ENCODE data around the gene PON1. TPM values are rescaled to one million over a fixed set of nuclear protein-coding genes. Genes with fewer than 3 reads are reported as not detected.

The PON1 gene
- total RNA-seq, 1 donor from 2014 or later: not detected

GRCh38 chr7:95317546-95317945, 6.8 kb downstream of the PON1 start:
- no peak for ATAC-seq

GRCh38 chr7:95316588-95316987, 7.7 kb downstream of the PON1 start:
- no peak for ATAC-seq

- no peak for ATAC-seq
Observed at GRCh38 chr7:95312561-95312960, 11.8 kb downstream of the PON1 start.

- ATAC-seq: no peak
Observed at GRCh38 chr7:95311389-95311788, 12.9 kb downstream of the PON1 start.

GRCh38 chr7:95309951-95310350, 14.4 kb downstream of the PON1 start:
- ATAC-seq: no peak

GRCh38 chr7:95304990-95305389, 19.3 kb downstream of the PON1 start:
- no peak for ATAC-seq

GRCh38 chr7:95303013-95303905, 21.1 kb downstream of the PON1 start:
- no peak for ATAC-seq

DNA sequence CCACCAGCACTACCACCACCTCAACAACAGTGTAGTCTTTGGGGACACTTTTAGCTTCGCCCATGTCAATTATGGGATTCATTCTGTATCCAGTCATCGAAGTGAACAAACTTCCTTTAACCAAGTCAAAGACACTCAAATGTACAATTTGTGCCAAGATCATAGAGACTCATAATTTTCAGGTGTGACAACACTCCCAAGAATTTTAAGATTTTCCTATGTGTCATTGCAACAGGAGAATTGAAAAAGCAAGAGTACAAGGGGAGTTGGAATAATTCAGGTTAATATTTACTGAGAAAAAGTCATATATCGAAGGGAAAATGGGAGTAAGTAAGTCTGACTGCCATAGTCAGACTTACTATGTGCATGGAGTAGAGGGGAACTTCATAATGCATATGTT, 26.2 kb downstream of the PON1 start:
- no peak for ATAC-seq

DNA sequence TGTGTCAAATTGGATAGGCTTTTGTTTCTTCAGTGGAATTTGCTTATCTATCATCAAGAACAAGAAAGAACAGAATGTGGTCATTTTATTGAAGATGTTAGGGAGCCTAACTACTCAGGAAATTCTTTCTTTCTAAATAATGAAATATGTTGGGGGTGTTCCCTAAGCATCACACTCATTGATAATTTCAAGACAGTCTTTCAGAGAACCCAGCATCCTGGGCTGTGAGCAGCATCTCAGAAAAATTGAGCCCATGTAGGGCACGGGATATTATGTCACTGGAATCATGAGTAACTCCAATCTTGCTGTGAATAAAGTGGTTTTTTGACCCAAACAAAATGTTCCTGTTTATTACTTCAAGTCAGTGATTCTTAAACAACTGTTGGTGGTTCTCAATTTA, 27.3 kb downstream of the PON1 start:
- ATAC-seq: no peak

DNA sequence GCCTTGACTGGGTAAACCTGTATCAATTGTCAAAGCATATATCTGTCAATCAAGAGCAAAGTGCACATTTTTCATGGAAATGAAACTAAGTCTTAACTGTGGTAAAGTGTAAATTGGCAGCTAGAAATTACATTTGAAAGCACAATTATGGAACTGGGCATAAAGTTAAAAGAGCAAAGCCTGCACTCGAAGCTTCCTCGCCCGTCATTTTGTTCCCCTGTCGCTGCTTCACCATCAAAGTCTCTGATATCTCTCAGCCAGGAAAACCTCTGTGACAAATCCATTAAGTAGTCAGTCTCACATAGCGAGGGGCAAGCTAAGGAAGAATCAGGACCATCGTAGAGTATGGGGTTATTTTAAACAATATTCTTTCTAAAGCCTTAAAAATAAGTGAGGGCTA, 27.9 kb downstream of the PON1 start:
- no peak for ATAC-seq

DNA sequence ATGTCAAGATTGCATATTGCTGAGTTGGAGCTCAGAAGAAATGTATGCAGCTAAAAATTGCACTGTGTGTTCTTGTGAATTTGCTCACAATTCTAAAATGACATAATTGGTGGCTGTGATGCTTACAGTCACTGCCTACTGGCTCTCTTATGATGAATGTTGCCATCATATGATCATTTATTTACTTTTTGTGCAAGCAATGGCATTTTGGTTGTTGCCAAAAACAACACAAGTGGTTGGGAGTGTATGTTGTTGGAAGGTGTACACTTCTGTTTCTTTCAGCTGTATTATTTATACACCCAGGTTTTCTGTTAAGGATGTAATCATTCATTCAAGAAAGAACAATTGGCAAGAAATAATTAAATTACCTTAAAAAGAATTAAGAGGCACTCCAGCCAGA, 28.9 kb downstream of the PON1 start:
- no peak for ATAC-seq

DNA sequence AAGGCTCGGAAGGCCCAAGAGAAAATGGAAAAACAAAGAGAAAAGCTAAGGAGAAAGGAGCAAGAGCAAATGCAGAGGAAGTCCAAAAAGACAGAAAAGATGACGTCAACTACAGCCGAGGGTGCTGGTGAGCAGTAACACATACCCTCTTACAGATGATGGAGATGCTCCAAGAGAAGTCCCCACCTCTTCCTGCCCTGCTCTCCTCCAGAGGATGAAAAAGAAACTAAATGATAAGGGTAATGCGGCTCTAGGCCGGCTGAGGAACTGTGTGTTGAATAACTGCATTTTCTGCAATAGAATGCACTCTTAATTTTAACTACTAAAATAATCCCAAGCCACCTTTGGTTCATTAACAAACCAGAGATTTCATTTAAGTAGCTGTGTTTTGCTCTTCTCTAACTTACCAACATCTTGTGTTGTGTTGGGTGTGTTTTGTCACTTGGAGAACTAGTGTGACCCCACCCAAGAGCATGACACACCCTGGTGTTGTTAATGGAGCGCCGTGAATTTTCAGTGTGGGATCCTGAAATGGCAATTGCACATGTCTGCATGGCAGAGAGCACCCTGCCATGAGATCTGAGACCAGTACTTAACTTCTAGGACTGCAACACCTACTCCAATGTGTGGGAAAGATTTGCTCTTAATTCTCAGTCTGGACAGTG, 34.0 kb downstream of the PON1 start:
- ATAC-seq: no peak

- no peak for ATAC-seq
Observed at GRCh38 chr7:95286096-95286495, 38.2 kb downstream of the PON1 start.

DNA sequence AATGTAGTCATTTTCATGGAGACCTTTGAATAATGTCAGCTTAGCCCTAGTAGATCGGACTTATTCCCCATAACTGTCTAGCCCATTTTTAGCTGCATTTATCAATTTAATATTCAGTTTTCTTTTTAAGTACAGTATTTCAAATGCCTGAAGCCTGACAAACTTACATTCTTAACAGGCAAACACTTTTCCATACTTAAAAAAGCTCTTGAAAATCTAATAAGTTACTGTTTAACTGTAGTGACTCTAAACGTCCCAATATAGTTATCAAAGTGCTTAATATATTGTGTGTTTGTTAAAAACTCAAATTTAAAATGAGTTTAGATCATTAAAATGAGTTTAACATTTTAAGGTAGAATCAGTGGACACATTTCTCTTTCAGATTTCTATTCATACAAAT, 44.9 kb downstream of the PON1 start:
- ATAC-seq: no peak

DNA sequence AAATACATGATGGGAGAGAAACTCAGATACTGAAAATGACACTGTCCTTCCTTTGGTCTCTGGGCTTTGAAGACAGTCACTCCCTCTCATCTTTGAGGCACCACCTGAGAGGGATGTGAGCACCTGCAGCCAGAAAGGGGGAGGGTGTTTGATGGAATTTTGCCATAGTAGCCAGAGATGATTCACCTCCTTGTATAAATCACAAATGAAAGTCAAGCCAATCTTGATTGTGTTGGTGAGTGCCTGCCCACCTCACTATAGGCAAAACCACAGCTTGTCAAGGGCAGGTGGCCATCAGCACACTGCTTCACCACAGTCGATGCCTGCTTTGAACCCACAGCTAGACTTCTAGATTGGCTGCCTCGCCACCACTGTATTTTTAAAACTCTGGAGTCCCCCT, 48.2 kb downstream of the PON1 start:
- ATAC-seq: no peak

GRCh38 chr7:95269640-95270039, 54.7 kb downstream of the PON1 start:
- ATAC-seq: no peak

DNA sequence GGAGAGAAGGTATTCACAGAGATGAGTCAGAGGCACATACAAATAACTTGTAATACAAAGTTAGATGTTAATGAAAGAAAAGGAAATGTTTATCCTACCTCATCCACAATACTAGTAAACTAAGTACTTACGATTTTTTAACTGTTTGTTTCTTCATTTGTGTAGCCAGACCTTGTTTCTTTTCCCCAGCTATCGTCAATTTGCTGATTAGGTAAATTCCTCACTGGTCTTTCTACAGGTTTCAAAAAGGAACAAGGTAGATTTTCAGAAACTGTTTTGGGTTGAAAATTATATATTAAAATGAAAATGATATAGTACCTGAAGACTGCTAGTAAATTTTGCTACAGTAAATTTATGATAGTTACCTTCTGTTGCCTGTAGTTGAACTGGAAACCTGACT, 56.6 kb downstream of the PON1 start:
- no peak for ATAC-seq

DNA sequence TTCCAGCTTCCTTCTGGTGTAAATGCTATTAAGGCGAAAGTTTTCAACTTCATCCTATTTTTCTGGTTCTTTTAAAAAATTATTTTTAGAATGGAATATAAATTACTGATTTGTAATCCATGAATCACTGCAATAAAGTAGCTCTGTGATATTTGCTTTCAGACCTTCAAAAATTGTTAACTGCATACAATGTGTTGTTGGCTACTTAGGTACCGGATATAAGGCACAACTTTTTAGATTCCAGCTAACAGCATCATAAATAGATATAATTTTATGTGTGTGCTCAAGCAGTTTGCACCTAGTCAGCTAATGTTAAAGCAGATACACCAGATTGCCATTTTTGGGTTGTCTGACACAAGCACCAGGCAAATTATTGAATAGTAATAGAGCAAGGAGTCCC, 58.7 kb downstream of the PON1 start:
- ATAC-seq: no peak

DNA sequence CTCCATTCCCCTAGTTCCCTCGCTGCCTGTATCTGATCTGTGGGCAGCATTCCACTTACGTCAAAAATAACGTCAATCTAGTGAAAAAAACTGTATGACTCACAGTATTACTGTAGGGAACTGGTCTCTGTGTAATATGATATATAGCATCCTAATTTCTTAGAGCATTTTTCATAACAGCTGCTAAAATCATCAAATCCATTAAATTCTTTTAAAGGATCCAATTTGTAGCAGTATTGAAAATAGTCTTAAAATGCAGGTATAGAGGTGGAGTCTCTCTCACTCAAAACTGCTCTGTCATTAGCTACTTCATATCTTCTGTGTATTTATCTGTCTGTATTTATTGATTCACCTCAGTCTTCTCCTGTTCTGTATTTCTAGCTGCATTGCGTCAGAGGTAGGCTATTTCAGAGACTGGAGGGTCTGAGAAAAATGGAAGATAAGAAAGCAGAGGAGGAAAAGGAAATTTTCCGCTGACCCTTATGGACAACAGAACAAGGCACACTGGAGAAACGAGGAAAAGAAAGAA, 59.9 kb downstream of the PON1 start:
- ATAC-seq: no peak

DNA sequence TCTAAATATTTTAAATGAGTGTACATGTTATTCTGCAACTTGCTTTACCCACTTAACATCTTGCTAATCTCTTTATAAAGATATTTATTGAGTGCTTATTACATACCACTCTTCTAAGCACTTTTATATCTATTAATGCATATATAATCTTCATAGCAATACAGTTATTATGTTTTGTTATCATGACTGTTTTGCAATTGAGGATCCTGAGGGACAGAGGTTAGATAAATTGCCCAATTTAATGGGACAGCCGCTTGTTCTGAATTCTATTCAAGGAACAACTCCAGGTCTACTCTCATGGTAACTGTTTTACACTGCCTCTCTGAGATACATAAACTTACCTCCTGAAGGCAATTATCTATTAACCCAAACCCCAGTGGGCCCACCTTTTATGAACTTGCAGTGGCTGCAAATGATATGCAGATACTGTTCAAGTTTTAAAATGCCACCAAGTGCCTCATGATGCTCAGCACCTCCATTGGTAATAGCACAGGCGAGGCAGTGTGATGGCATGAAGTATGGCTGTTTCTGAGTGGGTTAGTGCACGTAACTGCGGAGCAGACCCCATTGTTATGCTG, 60.5 kb downstream of the PON1 start:
- ATAC-seq: no peak

DNA sequence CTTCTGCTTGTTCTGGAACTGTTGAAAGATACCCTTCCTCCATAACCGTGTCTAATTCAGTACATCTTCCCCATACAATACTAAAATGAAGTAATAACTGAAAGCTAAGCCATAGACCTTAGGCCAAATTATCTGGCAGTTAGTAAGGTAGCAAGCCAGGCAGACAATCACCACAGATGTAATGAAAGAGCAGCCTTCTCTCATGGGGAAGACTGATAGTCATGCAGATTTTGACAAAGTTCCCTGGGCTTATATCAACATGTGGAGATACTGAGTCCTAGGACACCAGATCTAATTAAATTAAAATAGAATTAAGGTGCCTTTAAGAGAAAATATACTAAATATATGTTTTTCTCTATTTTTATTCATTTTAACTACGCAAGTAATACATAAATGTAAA, 61.5 kb downstream of the PON1 start:
- no peak for ATAC-seq

GRCh38 chr7:95261895-95262415, 62.4 kb downstream of the PON1 start:
- no peak for ATAC-seq

DNA sequence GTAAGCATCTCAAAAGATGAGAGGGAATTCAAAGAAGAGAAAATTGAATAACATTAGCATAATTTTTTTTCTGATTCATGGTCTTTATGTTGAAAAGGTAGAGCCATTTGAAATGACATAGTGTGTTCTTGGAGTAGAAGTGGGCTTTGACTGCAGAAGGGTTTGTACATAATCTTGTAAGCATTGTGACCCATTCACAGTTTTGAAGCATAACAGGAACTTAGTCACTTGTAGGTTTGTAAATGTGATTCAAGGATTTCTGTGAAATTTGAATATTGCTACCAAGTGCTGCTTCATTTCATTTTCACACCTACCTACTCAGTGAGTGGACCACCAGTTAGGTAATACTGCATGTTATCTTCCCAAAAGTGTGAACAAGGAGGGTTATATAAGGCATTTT, 68.6 kb downstream of the PON1 start:
- ATAC-seq: no peak

Data from esophagus mucosa (tissue), 1 donor.